Stomach (tissue), 4 donors: ENCODE measurements around the gene FOXD2.

Experiments
- POLR2AphosphoS5 ChIP-seq, 3 donors: sonication (generic); formaldehyde crosslinking; IDR thresholded peaks; one replicate each; pipeline ENCODE4 v1.6.1; 2016; ENCODE audit warnings: antibody characterized with exemption in 3 of 3
- TF ChIP-seq, protein P1 (sequence below), 7 experiments: fragments of 450-650 bp in 4 of 7; fragments of 200-600 bp in 3 of 7; sonication (generic) in 3 of 7; IDR thresholded peaks; one replicate each; pipeline ENCODE4 v1.5.1; 2016 to 2019; ENCODE audit warnings: antibody characterized with exemption in 7 of 7, control low read depth in 2 of 7, mild to moderate bottlenecking in 1 of 7

DNA sequence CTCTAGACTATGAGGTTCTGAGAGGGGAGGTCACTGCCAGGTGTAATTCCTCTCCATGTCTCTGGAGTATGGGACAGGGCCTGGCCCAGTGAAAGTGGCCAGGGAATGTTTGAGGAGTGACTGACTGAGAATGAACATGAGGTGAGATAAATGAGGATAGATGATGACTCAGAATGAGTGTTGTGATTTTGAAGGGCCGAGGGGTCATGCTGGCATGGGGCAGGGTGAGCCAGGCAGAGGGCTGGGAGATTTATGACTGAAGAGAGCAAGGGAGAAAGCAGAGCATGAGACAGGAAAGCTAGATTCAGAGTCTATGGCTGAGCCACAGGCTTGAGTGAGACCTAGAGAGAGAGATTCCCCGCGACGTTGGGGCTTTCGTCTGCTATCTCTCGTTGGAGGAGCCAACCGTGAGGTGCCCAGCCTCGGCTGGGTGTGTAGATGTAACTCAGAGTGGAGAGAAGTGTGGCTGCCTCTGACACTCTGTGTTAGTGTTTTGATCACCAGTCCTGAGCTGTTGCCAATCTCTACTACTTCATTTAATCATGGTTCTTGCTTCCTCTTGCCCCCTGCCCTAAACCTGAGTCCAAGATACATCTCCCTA is 50.1 kb downstream of the FOXD2 start:
- no peak for TF ChIP-seq POLR2AphosphoS5 (IDR thresholded peaks at IDR 0.05)
- TF ChIP-seq, protein P1, sequence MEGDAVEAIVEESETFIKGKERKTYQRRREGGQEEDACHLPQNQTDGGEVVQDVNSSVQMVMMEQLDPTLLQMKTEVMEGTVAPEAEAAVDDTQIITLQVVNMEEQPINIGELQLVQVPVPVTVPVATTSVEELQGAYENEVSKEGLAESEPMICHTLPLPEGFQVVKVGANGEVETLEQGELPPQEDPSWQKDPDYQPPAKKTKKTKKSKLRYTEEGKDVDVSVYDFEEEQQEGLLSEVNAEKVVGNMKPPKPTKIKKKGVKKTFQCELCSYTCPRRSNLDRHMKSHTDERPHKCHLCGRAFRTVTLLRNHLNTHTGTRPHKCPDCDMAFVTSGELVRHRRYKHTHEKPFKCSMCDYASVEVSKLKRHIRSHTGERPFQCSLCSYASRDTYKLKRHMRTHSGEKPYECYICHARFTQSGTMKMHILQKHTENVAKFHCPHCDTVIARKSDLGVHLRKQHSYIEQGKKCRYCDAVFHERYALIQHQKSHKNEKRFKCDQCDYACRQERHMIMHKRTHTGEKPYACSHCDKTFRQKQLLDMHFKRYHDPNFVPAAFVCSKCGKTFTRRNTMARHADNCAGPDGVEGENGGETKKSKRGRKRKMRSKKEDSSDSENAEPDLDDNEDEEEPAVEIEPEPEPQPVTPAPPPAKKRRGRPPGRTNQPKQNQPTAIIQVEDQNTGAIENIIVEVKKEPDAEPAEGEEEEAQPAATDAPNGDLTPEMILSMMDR (IDR thresholded peaks at IDR 0.05), result no peak
